Left hindlimb (tissue), 1 donor: ENCODE data around the gene SMAD2.

Experiments used
- DNase-seq: peaks from one replicate; pipeline ENCODE4 v3.0.0-alpha.2; 2018

The SMAD2 gene

GRCh38 chr18:47893939-47894699 is 36.3 kb downstream of the SMAD2 start:
- DNase-seq = no peak

- no peak for DNase-seq
These were observed 37.4 kb downstream of the SMAD2 start for GRCh38 chr18:47893047-47893446.

- no peak for DNase-seq
These were observed 42.3 kb downstream of the SMAD2 start for GRCh38 chr18:47888156-47888555.

GRCh38 chr18:47887227-47887626 is 43.2 kb downstream of the SMAD2 start:
- no peak for DNase-seq

GRCh38 chr18:47883771-47884413 is 46.6 kb downstream of the SMAD2 start:
- no peak for DNase-seq

GRCh38 chr18:47882641-47883040 is 47.8 kb downstream of the SMAD2 start:
- DNase-seq = no peak

- no peak for DNase-seq
These were observed 48.6 kb downstream of the SMAD2 start for GRCh38 chr18:47881752-47882455.

GRCh38 chr18:47881042-47881441 is 49.4 kb downstream of the SMAD2 start:
- DNase-seq = no peak

- DNase-seq = no peak
These were observed 52.6 kb downstream of the SMAD2 start for GRCh38 chr18:47877892-47878291.

GRCh38 chr18:47876813-47877212 is 53.6 kb downstream of the SMAD2 start:
- DNase-seq = no peak

GRCh38 chr18:47873625-47874024 is 56.8 kb downstream of the SMAD2 start:
- DNase-seq = no peak

- DNase-seq = no peak
These were observed 58.0 kb downstream of the SMAD2 start for GRCh38 chr18:47872426-47872825.

GRCh38 chr18:47871288-47871687 is 59.2 kb downstream of the SMAD2 start:
- no peak for DNase-seq

GRCh38 chr18:47870605-47871004 is 59.9 kb downstream of the SMAD2 start:
- DNase-seq = no peak

GRCh38 chr18:47868744-47869143 is 61.7 kb downstream of the SMAD2 start:
- no peak for DNase-seq

GRCh38 chr18:47865183-47865582 is 65.3 kb downstream of the SMAD2 start:
- DNase-seq = no peak

GRCh38 chr18:47863041-47863440 is 67.4 kb downstream of the SMAD2 start:
- DNase-seq = no peak

- DNase-seq = no peak
These were observed 71.9 kb downstream of the SMAD2 start for GRCh38 chr18:47858607-47859006.

- DNase-seq = no peak
These were observed 82.8 kb downstream of the SMAD2 start for GRCh38 chr18:47847635-47848034.

- DNase-seq = no peak
These were observed 84.0 kb downstream of the SMAD2 start for GRCh38 chr18:47846431-47846830.

GRCh38 chr18:47844828-47845498 is 85.5 kb downstream of the SMAD2 start:
- DNase-seq = no peak

GRCh38 chr18:47842836-47843235 is 87.6 kb downstream of the SMAD2 start:
- no peak for DNase-seq

- no peak for DNase-seq
These were observed 92.1 kb downstream of the SMAD2 start for GRCh38 chr18:47838396-47838795.
